Psoas muscle (tissue), 8 donors: Measurements from ENCODE around the gene TSTD2. TPM values are rescaled to one million over a fixed set of nuclear protein-coding genes. Genes with fewer than 3 reads are reported as not detected.
"Not testable (repeated sequence)": the region's sequence is repeated elsewhere in the genome, so short reads cannot be mapped to it uniquely, and the experiment has no call there.

Experiments
- ATAC-seq, 4 donors: fragments of 200-7000 bp; cut with Tn5 transposase; one replicate each; pipeline ENCODE4 v1.9.1; 2020; ENCODE audit warnings: moderate library complexity in 3 of 4, mild to moderate bottlenecking in 2 of 4
- DNase-seq, 2 donors: peaks; one replicate each; pipeline ENCODE4 v3.0.0-alpha.2; 2020
- H3K27ac ChIP-seq: fragments of 200-600 bp; one replicate; pipeline ENCODE4 v1.8.0; 2022
- H3K27me3 ChIP-seq, 3 donors: fragments of 200-600 bp in 1 of 3; one replicate each; pipeline versions ENCODE4 v1.6.1 to v1.8.0; 2013 to 2022; ENCODE audit warnings: low read length in 2 of 3, mild to moderate bottlenecking in 2 of 3, moderate library complexity in 1 of 3; ENCODE audit not compliant: insufficient read depth in 3 of 3
- H3K36me3 ChIP-seq, 2 donors: fragments of 200-600 bp in 1 of 2; one replicate each; pipeline versions ENCODE4 v1.6.1 to v1.8.0; 2013 to 2022; ENCODE audit warnings: low read depth in 1 of 2, mild to moderate bottlenecking in 1 of 2, moderate library complexity in 1 of 2; ENCODE audit not compliant: insufficient read depth in 1 of 2
- H3K4me1 ChIP-seq: fragments of 200-600 bp; one replicate; pipeline ENCODE4 v1.8.0; 2022
- H3K4me3 ChIP-seq: fragments of 200-600 bp; one replicate; pipeline ENCODE4 v1.8.0; 2022; ENCODE audit warnings: mild to moderate bottlenecking
- H3K9me3 ChIP-seq: fragments of 200-600 bp; one replicate; pipeline ENCODE4 v1.8.0; 2022
- WGBS, 3 donors: extraction: QIAGEN DNeasy Blood & Tissue Kit; methylation state at CpG; one replicate each; pipeline versions ENCODE4 v1.1.6 to v1.1.7; 2013; 5-methylcytosine and 5-hydroxymethylcytosine counted together
- intact Hi-C, 2 donors: fragments of 100-400 bp; cut with DNase I; formaldehyde crosslinking; loops; one replicate each; pipeline versions ENCODE4 v1.11.0 to v1.14.2; 2022
- polyA plus RNA-seq, 3 donors: library from polyadenylated mRNA; stranded (reverse); fragments of 200-250 nt; gene quantifications; one replicate each; pipeline ENCODE4 v1.2.3, GENCODE V29; 2013
- total RNA-seq, 4 donors: library from RNA; stranded (reverse); fragmentation: NEBNext Ultra II Directional in 2 of 4; extraction: Animal tissue kit (Norgen Biotek cat#: 25700) in 2 of 4; gene quantifications; one replicate each; pipeline versions ENCODE4 v1.2.1 to v1.2.4, GENCODE V29; 2021 to 2023
- TF ChIP-seq, protein P1 (sequence below): fragments of 200-600 bp; IDR thresholded peaks from one replicate; pipeline ENCODE4 v1.8.0; 2022; ENCODE audit warnings: antibody characterized with exemption
- donor health status: healthy with polysubstance abuse.
- donor health status: DM: no; HTN: no; CAD: no; lungs with moderate emphysema.
- donor health status: Bipolar disorder and iron deficiency.
- donor health status: healthy.
- donor health status: DM: yes; HTN: yes; CAD: no.
- donor health status: DM: no; HTN: no; CAD: no.
- donor health status: DM: no; HTN: no; CAD: no.
- donor health status: DM: yes; HTN: yes; CAD: no.

Gene TSTD2
- total and polyA plus RNA-seq, 7 donors: 16.2 to 22.9 (median 18.1) TPM

DNA sequence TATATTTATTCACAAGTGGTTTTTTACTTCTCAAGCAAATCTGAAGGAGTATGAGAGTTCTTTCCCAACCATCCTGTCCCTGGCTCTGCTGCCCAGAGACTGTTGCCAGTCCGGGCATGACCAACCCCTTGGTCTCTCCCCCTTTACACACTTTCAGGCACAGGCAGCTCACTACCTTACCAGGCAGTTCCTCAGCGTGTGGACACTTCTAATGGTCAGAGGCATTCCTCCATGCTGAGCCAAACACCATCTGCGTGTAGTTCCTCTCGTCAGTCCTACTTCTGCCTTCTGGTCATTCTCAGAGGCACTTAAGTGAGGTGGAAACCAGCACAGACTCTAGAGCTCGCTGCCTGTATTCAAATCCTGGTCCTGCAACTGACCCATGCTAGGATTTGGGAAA is 56.1 kb downstream of the TSTD2 start:
- peaks cover 11% of the 10 kb centered on the region for H3K4me1 ChIP-seq
- H3K9me3 ChIP-seq: no peaks in the 10 kb centered on the region
- H3K27me3 ChIP-seq: no peaks in the 10 kb centered on the region
- WGBS, 3 donors: 50 to 86% (median 64%) methylated on average over 5 of the region's 5 CpGs
- peaks cover 0 to 34% of the 10 kb centered on the region in 2 donors for H3K36me3 ChIP-seq
- peak; percentile 33 to 77 (median 48) for ATAC-seq
- TF ChIP-seq, protein P1, sequence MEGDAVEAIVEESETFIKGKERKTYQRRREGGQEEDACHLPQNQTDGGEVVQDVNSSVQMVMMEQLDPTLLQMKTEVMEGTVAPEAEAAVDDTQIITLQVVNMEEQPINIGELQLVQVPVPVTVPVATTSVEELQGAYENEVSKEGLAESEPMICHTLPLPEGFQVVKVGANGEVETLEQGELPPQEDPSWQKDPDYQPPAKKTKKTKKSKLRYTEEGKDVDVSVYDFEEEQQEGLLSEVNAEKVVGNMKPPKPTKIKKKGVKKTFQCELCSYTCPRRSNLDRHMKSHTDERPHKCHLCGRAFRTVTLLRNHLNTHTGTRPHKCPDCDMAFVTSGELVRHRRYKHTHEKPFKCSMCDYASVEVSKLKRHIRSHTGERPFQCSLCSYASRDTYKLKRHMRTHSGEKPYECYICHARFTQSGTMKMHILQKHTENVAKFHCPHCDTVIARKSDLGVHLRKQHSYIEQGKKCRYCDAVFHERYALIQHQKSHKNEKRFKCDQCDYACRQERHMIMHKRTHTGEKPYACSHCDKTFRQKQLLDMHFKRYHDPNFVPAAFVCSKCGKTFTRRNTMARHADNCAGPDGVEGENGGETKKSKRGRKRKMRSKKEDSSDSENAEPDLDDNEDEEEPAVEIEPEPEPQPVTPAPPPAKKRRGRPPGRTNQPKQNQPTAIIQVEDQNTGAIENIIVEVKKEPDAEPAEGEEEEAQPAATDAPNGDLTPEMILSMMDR: no peak
- intact Hi-C loops: no loop called here
- peak in 1 of 2 donors; percentile 39 for DNase-seq
- no peak overlapping the region for H3K4me3 ChIP-seq
- no peak overlapping the region for H3K27ac ChIP-seq

DNA sequence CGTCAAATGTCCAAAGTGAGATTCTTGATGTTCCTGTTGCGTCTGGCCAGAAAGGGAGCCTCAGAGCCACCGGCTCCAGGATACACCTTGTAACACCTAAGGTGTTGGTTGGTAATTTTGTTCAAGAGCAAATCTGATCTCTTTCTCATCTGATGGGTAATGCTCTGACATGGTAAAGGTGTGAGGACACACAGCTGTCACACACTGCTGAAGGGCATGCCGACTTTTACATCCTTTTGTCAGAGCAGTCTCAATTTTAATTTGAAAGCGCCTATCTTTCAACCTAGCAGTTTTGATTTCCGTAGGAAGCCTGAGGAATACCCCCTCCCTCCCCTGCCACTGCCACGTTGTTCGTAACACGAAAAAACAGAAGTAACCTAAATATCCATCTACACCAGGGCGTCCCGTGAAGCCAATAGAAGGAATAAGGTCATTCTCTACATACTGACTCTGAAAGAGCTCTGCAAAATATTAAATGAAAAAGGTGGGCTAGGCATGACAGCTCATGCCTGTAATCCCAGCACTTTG is 57.4 kb downstream of the TSTD2 start:
- Histone ChIP-seq H3K9me3 (no peaks in the 10 kb centered on the region), H3K27ac (no peak overlapping the region), H3K4me3 (no peak overlapping the region), H3K27me3 (no peaks in the 10 kb centered on the region), H3K36me3 (peaks cover 0 to 34% of the 10 kb centered on the region in 2 donors), H3K4me1 (peaks cover 24% of the 10 kb centered on the region)
- intact Hi-C loops: no loop called here
- 85 to 88% (median 87%) methylated on average over 11 of the region's 11 CpGs for WGBS, 3 donors
- TF ChIP-seq, protein P1: no peak
- DNase-seq (no peak), ATAC-seq (no peak)

DNA sequence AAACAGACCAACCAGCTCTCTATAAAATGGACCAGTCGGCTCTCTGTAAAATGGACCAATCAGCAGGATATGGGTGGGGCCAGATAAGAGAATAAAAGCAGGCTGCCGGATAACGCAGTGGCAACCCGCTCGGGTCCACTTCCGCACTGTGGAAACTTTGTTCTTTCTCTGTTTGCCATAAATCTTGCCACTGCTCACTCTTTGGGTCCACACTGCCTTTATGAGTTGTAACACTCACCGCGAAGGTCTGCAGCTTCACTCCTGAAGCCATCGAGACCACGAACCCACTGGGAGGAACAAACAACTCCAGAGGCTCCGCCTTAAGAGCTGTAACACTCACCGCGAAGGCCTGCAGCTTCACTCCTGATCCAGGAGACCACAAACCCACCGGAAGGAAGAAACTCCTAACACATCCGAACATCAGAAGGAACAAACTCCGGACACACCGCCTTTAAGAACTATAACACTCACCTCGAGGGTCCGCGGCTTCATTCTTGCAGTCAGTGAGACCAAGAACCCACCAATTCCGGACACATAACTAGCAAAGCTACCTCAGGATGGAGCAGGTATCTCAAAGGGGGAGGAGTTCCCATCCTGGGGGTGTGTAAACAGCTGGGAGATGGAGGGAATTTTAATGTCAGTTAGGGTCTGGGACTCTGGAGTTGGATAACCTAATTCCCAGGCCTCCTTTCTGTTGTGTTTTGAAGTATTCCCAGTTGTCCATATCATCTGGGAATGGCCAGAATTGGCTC is 58.1 kb downstream of the TSTD2 start:
- H3K36me3 ChIP-seq: peaks cover 0 to 39% of the 10 kb centered on the region in 2 donors
- intact Hi-C loops, ATAC-seq, H3K9me3 ChIP-seq, H3K4me3 ChIP-seq, H3K27ac ChIP-seq, H3K27me3 ChIP-seq: not testable (repeated sequence)
- peaks cover 30% of the 10 kb centered on the region for H3K4me1 ChIP-seq
- peak in 1 of 2 donors; percentile 31 for DNase-seq
- 87 to 90% (median 88%) methylated on average over 21 of the region's 21 CpGs for WGBS, 3 donors

DNA sequence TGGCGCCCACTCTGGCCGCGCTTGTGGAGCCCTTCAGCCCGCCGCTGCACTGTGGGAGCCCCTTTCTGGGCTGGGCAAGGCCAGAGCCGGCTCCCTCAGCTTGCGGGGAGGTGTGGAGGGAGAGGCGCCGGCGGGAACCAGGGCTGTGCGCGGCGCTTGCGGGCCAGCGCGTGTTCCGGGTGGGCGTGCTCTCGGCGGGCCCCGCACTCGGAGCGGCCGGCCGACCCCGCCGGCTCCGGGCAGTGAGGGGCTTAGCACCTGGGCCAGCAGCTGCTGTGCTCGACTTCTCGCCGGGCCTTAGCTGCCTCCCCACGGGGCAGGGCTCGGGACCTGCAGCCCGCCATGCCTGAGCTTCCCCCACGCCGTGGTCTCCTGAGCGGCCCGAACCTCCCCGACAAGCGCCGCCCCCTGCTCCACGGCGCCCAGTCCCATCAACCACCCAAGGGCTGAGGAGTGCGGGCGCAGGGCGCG is 59.0 kb downstream of the TSTD2 start:
- ATAC-seq, H3K9me3 ChIP-seq, H3K4me3 ChIP-seq, H3K27ac ChIP-seq, H3K27me3 ChIP-seq, intact Hi-C loops: not testable (repeated sequence)
- H3K36me3 ChIP-seq: peaks cover 0 to 49% of the 10 kb centered on the region in 2 donors
- peak in 1 of 2 donors; percentile 53 for DNase-seq
- peaks cover 35% of the 10 kb centered on the region for H3K4me1 ChIP-seq
- 95 to 96% (median 96%) methylated on average over 38 to 47 of the region's 47 CpGs for WGBS, 3 donors

DNA sequence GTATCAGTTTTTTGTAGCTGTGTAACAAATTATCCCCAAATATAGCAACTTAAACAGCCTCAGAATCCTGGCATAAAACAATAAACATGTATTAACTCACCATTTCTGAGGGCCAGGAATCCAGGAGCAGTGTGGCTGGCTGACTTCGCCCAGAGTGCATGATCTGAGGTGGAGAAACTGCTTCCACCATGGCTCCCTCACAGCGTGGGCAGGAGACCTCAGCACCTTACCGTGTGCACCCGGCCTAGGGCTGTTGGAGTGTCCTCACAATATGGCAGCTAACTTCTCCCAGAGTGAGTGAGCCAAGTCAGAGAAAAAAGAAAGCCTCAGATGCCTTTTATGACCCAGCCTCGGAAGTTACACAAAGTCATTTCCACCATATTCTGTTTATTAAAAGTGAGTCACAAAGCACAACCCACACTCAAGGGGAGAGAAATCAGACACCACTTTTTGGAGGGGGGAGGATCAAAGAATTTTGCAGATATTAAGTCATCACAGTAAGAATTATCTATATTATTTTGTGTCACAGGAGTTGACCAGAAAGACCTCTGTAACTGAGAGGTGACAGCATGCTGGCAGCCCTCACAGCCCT is 59.6 kb downstream of the TSTD2 start:
- H3K27ac ChIP-seq: peak overlapping the region; percentile 79
- WGBS, 3 donors: 87 to 95% (median 91%) methylated on average over 5 of the region's 5 CpGs
- H3K9me3 ChIP-seq: no peaks in the 10 kb centered on the region
- H3K36me3 ChIP-seq: peaks cover 0 to 54% of the 10 kb centered on the region in 2 donors
- intact Hi-C loops: no loop called here
- no peak overlapping the region for H3K4me3 ChIP-seq
- no peak for ATAC-seq
- DNase-seq: no peak
- TF ChIP-seq, protein P1: no peak
- peaks cover 30% of the 10 kb centered on the region for H3K4me1 ChIP-seq
- H3K27me3 ChIP-seq: no peaks in the 10 kb centered on the region
